Dermis microvascular lymphatic vessel endothelial cell (primary cell): ENCODE data around the gene DICER1. TPM values are rescaled to one million over a fixed set of nuclear protein-coding genes. Genes with fewer than 3 reads are reported as not detected.
A peak's percentile ranks its signal among the peaks of the same experiment; 100 is the strongest.
"Not testable (repeated sequence)": the region's sequence is repeated elsewhere in the genome, so short reads cannot be mapped to it uniquely, and the experiment has no call there.

Experiments
- DNase-seq, 2 donors: peaks; one replicate each; pipeline versions ENCODE4 v3.0.0 to v3.0.0-alpha.2; 2010; ENCODE audit warnings: low read depth in 2 of 2
- total RNA-seq: library from RNA; depleted of rRNA; stranded (reverse); fragments of >200 nt; gene quantifications from 2 replicates; pipeline ENCODE4 v1.2.1, GENCODE V29; 2014

DICER1 gene
- total RNA-seq, 1 donor from 2014 or later: 24.8 TPM

DNA sequence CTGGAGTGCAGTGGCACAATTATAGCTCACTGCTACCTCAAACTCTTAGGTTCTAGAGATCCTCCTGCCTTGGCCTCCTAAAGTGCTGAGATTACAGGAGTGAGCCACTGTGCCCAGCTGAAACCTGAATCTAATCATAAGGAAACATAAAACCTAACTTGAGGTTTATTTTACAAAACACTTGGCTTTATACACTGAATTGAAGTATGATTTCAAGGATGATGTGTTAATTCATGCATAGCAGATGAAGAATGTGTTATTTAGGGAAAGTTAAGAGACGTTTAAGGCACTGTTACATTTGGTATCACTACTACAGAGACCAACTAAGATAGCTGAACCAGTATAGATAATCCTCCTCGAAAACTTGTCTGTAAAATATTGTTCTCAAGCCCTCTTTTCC is 6.4 kb downstream of the DICER1 start:
- no peak for DNase-seq

DNA sequence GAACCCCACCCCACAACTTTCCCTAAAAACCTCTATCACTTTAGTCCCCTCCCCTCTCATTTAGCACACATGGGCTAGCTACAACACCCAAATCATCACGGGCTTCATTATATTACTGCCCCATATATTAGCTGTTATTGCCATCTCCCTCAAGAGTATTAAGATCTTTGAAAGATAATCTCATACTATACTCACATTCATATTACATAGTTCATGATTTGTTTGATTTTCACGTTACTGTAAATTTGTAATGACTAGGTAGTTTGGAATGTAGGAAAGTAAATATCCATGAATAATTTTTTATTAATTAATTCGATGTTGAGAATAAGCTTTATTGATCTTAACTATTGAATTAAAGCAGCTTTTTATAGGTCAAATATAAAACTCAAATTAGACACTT is 7.9 kb downstream of the DICER1 start:
- DNase-seq: no peak

DNA sequence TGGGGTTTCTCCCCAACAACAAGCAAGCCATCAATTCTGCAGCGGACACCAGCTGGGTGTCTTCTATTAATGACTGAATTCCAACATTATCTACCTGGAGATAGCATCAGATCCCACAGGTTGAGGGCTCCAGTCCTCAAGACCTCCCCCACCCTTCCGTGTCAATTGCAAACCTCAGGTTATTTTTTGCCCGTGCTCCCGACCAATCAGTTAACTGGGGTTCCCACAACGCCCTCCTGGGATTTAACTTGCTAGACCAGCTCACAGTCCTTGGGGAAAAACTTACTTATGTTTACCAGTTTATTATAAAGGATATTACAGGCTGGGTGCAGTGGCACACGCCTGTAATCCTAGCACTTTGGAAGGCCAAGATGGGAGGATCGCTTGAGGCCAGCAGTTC is 9.7 kb downstream of the DICER1 start:
- no peak for DNase-seq

DNA sequence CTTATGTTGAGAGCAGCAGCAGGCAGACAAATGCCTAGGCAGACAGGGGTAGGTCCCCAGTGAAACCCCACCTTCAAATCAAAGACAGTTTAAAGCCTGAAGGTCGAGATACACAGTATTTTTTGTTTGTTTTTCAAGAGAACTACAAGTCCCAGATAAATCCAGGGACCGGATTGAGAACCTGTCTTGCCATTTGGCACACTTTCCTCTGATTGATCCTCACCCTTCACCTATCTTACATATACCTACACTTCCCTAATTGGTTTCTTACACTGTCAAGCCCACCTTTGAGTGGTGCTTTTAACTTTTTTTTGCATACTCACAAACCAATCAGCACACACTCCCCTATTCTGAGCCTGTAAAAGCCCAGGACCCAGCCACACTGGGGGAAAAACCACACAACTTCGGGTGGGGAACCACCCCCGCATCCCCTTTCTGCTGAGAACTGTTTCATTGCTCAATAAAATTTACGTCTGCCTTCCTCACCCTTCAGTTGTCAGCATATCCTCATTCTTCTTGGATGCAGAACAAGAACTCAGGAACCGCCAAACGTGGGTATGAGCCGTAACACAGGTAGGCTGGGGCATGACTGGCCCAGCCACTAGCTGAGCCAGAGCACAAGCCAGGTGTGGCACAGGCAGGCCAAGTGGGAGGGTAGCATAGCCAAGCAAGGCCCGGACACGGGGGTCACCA is 11.1 kb downstream of the DICER1 start:
- no peak for DNase-seq

DNA sequence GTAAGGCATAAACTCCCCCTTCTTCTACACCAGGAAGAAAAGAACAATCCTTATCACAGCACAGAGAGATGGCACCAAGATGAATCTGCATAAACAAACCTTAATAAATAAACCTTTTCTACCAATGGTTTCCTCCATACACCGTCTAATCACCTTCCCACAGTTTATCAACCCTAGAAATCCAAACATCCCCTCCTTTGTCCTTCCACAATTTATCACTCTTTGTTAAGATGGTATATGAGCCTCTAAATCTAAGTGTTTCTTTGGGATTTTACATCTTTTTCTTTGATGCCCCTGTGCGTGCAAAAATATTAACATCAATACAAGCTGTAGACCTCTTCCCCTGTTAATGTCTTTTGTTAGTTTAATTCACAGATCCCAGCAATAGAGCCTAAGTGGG is 12.5 kb downstream of the DICER1 start:
- no peak for DNase-seq

DNA sequence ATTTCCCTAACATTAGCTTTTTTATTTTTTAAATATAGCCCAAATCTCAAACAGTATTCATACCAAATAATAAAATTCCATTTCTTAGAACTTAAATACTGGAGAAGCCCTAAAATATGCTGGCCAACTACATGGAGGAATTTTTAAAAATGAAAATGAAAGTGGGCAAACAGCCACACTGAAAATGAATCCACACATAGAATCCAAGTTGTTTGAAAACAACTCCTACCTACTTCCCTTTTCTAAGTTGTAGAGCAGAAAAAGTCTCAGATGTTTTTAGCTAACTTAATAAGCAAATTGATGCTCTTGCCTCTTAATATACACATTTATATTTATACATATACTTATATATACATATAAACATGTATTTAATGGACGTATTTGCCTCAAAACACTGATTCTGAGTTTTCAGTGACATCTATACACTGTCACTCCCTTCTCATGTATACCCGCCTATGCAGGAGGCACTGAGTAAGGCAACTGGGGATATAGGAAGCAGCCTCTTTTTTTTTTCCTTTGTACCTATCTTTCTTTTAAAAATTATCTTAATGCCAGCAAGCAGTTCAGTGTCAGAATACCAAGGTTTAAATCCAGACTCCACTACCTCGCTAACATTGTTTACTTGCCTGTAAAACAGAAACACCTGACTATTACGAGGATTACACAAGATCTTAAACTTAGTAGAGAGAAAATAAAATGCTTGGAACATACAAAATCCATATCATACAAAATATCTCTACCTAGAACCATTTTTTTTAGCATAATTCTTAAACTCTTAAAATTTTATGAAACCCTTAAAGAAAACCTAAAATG is 13.3 kb downstream of the DICER1 start:
- DNase-seq: peak in 1 of 2 donors; percentile 7

DNA sequence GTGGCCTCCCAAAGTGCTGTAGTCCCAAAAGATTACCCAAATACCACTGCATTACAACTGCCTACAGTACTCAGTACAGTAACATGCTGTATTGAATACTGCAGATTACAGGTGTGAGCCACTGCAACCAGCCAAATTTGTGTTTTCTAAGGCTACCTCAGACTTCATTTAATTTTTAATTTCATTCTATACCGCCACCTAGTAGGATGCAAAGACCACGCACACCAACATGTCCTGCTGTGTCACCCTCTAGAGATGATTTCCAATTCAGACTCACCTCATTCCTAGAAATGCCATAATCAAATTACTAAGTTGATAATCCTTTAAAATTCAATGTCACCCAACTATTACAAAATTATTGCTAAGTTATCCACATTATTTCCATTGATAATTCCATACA is 15.1 kb downstream of the DICER1 start:
- DNase-seq: no peak

DNA sequence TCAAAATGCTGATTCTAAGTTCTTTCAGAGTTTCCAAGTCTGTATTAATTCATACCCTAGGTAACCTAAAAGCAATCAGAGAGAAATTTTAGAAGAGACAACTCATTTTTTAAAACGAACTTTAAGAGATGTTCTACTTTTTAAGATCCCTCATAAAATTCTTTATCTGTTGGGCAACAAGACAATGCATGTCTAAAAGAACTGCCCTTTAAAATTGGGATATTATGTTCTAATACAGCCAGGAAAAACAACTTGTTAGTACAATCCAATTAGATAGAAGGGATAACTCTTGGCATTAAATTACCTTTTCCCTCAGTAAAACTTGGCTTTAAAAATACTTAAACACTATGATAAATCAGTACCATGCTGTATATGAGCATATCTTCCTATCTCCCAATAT is 15.6 kb downstream of the DICER1 start:
- no peak for DNase-seq

DNA sequence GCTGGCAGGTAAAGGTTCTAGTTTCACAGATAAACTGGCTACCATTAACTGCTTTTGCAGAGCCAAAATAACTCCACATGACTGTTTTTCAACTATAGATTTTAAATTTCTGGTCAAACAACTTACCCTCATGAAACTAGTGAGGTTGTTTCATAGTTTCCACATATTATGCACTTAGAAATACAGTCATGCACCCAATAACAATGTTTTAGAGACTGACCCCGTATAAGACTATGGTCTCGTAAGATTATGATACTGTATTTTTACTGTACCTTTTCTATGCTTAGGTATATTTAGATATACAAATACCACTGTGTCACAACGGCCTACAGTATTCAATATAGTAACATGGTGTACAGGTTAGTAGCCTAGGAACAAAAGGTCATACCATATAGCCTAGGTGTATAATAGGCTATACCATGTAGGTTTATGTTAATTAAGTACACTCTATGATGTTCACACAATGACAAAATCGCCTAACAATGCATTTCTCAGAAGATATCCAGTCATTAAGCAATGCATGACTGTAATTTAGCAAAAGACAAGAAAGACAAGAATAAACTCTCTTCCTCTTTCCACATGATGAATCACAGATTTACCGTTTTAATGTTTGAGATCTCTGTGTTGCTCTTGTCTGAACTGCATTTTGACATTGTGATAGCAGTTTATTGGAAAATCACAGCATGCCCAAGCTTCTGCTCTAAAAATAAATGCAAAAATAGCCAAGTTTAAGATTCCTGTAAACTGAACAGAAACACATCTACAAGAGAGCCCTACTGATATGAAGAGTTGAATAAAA is 17.1 kb downstream of the DICER1 start:
- DNase-seq: no peak

DNA sequence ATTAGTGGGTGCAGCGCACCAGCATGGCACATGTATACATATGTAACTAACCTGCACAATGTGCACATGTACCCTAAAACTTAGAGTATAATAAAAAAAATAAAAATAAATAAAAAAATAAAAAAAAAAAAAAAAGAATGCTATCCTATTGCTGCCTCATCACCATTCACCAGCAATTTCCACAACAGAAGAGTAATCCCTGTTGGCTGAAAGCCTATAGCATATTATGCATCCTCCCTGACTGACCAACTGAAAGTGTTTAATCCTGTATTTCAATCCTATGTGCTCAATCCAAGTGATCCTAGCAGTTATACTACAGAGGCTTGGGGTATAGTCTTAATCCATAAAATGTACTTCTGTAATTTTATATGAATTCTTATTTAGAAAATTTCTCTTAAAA is 18.5 kb downstream of the DICER1 start:
- DNase-seq: no peak

DNA sequence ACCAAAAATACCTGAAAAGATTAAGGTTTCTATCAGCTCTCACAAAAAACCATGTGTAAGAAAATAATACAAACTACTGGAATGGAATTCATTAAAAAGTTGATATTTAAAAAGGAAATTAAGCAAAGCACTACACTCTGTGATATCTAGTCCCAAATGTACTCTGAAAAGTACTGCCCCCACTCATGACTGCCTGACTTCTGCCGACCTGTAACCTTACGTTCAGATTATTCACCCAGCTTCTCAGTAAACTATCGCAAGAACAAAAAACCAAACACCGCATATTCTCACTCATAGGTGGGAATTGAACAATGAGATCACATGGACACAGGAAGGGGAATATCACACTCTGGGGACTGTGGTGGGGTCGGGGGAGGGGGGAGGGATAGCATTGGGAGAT is 18.9 kb downstream of the DICER1 start:
- DNase-seq: not testable (repeated sequence)

DNA sequence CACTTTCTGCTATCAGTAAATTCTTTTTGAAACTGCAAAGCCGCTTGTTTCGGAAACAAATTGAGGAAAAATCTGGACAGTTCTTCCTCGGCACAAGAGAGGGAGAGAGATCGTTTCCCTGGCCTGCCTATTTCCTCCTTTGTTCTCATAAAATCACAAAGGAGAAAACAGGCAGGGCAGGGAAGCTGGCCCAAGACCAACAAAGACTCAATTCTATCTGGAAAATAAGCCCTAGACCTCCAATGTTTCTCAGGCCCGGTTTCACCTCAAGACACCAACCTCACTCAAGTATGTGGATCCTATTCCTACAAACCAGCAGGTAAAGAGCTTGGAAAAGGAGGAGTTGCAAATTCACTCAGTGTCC is 19.5 kb downstream of the DICER1 start:
- DNase-seq: peak in 1 of 2 donors; percentile 43

DNA sequence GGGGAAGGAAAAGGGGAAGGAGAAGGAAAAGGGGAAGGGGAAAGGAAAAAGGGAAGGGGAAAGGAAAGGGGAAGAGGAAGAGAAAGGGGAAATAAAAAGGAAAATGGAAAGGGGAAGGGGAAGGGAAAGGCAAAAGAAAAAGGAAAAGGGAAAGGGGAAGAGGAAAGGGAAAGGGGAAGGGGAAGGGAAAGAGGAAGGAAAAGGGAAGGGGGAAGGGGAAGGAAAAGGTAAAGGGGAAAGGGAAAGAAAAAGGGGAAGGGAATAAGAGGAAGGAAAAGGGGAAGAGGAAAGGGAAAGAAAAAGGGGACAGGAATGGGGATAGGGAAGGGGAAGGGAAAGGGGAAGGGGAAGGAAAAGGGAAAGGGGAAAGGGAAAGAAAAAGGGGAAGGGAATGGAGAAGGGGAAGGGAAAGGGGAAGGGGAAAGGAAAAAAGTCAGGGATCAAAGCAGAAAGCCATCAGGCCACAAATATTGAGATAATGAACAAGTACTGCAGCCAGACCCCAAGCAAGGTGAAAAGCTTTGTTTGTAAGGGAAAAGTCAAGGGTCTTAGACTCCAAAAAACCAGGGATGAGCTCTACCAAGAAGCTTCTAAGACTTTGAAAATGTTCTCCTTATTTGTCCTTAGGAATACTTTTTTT is 20.0 kb downstream of the DICER1 start:
- DNase-seq: no peak

DNA sequence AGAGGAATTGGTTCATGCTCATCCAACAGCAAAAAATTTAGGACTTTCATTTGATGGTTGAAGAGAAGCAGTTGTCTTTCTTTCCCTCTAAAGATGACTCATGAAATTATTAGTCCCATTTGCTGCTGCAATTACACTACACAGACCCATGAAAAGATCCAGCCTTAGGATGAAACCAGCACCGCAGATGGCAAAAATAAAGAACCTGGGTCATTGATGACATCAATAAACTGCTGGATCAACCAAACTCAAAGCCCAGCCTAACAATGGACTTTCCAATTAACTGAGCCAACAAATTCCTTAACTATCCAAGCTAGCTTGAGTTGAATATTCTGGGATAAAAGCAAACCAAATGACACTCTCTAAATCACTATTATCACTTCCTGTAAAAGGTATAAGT is 20.7 kb downstream of the DICER1 start:
- no peak for DNase-seq

DNA sequence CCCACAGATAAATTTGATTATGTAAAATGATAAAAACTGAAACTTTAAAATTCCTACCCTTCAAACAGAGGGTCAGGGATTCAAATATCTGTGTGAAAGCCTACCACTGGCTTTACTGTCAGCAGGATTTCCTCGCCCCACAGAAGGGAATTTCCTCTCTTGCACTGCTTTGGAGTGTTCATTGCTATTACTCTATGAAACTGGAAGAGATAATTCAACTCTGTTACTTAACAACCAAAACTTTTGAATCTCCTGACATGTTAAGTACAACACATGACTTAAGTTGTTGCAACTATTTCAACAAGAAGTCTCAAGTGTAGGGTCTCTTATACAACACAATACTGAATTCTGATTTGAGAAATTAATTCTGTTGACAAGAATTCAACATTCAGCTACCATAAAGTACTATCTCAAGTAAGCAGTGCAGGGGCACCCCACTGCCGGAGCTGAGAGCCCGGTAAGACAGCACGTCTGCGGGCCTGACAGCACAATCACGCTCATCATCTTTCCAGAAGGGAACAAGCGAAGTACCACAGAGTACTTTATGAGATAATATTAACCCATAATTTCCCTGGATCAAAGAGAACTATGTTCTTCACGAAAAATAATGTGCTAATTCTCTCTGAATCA is 22.9 kb downstream of the DICER1 start:
- DNase-seq: peak; percentile 29 to 31

DNA sequence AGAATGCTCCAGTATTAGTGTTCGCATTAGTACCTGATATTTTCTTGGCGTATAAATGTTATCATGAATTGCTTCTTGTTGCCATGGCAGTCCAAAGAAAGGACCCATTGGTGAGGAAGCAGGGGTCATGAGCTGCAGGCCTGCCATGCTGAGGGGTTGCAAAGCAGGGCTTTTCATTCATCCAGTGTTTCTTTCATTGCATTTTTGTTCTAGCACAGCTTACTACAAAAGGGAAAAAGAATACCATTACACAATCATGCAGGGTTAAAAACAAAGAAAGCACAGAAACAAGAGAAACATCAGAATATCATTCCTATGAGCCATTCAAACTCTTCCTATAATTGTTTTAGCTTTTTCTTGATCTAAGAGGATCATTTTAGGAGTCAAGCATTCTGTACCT is 24.0 kb downstream of the DICER1 start:
- DNase-seq: peak; percentile 31 to 46

DNA sequence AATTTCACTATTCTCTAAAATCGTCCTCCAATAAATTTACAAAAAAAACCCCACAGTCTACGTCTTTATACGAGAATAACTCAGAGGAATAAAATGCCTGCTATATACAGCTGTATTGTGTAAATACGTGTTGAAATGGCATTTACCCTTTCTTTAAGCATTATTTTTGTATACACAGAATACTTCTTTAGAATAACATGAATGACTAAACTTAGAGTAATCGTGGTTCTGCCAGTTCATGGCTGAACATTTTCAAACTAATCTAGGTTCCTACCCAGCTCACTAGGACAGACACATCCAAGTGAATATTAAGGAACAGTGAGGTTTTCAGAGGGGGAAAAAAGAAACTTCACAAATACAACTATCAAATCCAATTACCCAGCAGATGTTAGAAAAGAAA is 24.6 kb downstream of the DICER1 start:
- no peak for DNase-seq

DNA sequence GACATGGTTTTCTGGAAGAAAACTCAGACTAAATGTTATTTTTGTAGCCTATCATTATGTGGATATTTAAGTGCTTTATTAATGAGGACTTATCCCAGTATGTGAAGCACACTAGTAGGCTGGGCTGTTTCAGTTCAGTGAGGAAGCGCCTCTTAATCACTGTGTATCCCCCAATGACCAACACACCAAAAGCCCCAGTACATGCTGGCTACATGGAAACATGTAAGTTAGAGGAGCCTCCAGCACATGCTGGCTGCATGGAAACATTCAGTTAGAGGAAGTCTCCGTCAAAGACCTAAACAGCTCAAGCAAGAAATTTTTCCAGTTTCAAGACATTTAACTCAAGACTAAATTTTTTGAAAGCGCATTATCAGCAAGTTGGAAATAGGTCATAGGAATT is 26.8 kb downstream of the DICER1 start:
- no peak for DNase-seq

DNA sequence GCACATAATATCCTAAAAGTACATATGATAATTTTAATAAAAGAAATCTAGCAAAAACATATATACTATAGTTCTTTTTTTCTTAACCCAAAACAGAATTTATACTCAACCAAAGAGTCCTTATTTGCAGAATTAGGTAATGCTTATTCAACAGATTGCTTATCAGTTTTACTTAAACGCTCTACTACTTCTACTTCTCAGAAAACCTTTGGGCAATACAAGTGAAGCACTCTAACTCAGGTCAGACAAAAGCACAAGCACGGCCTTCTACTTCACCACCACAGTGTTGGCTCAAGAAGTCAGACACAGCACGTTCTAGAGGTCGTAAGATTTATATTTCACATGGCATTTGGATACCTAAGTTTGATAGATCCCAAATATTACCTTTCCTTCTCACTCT is 29.2 kb downstream of the DICER1 start:
- DNase-seq: no peak

DNA sequence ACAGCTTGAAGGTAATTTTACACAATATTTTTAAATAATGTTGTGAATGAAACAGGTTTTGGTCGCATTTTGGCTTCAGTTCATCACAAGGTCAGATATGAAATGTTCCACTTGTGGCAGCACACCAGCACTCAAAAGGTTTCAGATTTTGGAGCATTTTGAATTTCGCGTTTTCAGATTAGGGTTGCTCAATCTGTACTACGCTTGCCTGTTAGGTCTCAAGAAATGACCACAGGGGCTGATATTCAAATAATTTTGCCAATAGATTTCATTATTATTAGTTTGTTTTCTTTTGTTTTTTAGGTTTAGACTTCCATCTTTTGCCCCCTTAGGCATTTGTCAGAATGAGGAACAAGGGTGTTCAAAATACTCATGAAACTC is 29.8 kb downstream of the DICER1 start:
- DNase-seq: no peak

DNA sequence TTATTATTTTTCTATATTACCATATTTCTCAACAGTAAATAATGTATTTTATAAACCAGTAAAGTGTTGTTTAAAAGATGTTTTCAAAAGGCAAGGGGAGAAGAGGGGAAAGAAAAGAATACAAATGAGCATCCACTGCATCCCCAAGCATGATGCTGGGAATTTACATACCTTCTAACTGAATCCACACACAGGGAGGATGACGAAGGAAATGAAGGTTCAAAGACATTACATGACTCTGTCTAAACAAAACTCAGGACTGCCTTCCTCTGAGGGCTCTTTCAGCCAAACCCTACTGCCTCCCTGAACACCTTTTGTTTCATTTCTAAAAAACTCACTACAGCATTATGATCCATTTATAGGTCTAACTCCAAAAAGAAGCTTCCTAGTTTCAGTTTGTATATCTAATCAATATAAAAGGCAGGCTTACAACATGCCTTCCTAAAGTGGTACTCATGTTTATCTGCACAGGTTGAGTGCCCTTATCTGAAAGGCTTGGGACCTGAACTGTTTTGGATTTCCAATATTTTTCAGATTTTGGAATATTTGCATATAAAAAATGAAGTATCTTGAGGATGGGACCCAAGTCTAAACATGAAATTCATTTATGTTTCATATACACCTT is 30.3 kb downstream of the DICER1 start:
- DNase-seq: no peak
